Pancreas (tissue), 10 donors: ENCODE data around the gene IER3. TPM values are rescaled to one million over a fixed set of nuclear protein-coding genes. Genes with fewer than 3 reads are reported as not detected.
"Not testable (repeated sequence)": the region's sequence is repeated elsewhere in the genome, so short reads cannot be mapped to it uniquely, and the experiment has no call there.

Experiments
- ATAC-seq, 4 donors: fragments of 200-7000 bp; cut with Tn5 transposase; one replicate each; pipeline versions ENCODE4 v1.8.0 to v1.9.1; 2020; ENCODE audit warnings: mild to moderate bottlenecking in 4 of 4, moderate library complexity in 4 of 4
- DNase-seq, 6 donors: peaks; one replicate each; pipeline ENCODE4 v3.0.0-alpha.2; 2020
- FAIRE-seq: peaks from 2 replicates; lab custom pipeline; 2012; peaks lifted over from hg19 to GRCh38; lab: Jason Lieb, UNC
- H3K27ac ChIP-seq, 4 donors: fragments of 200-600 bp; sonication (generic); 1 replicate in 3 of 4; 2 replicates in 1 of 4; pipeline versions ENCODE4 v1.5.0 to v1.8.0; 2020
- H3K27me3 ChIP-seq, 4 donors: fragments of 200-600 bp; one replicate each; pipeline ENCODE4 v1.8.0; 2021
- H3K36me3 ChIP-seq, 3 donors: fragments of 200-600 bp; sonication (generic) in 1 of 3; one replicate each; pipeline versions ENCODE4 v1.5.0 to v1.8.0; 2020 to 2021
- H3K4me1 ChIP-seq, 3 donors: fragments of 200-600 bp; one replicate each; pipeline ENCODE4 v1.8.0; 2021
- H3K4me3 ChIP-seq, 4 donors: fragments of 200-600 bp; sonication (generic) in 2 of 4; one replicate each; pipeline versions ENCODE4 v1.5.0 to v1.8.0; 2020 to 2021
- H3K9me3 ChIP-seq, 4 donors: fragments of 200-600 bp; one replicate each; pipeline ENCODE4 v1.8.0; 2021
- CTCF ChIP-seq, 4 donors: fragments of 200-600 bp; sonication (generic) in 3 of 4; IDR thresholded peaks; one replicate each; pipeline versions ENCODE4 v1.5.0 to v1.8.0; 2021; ENCODE audit warnings: antibody characterized with exemption in 4 of 4
- WGBS, 2 donors: extraction: QIAGEN DNeasy Blood & Tissue Kit; methylation state at CpG; one replicate each; pipeline ENCODE4 v1.1.7; 2013; 5-methylcytosine and 5-hydroxymethylcytosine counted together
- intact Hi-C, 3 donors: fragments of 100-400 bp; cut with DNase I; formaldehyde crosslinking; loops; one replicate each; pipeline versions ENCODE4 v1.11.1 to v1.14.2; 2022
- polyA plus RNA-seq, 2 donors: library from polyadenylated mRNA; stranded (reverse); fragments of 200-250 nt; gene quantifications; one replicate each; pipeline ENCODE4 v1.2.3, GENCODE V29; 2013
- total RNA-seq, 6 donors: library from RNA; stranded (reverse); fragmentation: NEBNext Ultra II Directional in 4 of 6; extraction: Animal tissue kit (Norgen Biotek cat#: 25700) in 4 of 6; gene quantifications; one replicate each; pipeline versions ENCODE4 v1.2.1 to v1.2.4, GENCODE V29; 2021 to 2023
- donor health status: healthy with polysubstance abuse.
- donor health status: DM: no; HTN: no; CAD: no; lungs with moderate emphysema.
- donor health status: DM: no; HTN: no; CAD: no.
- donor health status: control.
- donor health status: control.
- donor health status: Bipolar disorder and iron deficiency.
- donor health status: DM: yes; HTN: yes; CAD: no.
- donor health status: DM: no; HTN: no; CAD: no.
- donor health status: DM: no; HTN: no; CAD: no.
- donor health status: DM: yes; HTN: yes; CAD: no.

The IER3 gene
- total and polyA plus RNA-seq, 8 donors: 23.0 to 174 (median 48.8) TPM

DNA sequence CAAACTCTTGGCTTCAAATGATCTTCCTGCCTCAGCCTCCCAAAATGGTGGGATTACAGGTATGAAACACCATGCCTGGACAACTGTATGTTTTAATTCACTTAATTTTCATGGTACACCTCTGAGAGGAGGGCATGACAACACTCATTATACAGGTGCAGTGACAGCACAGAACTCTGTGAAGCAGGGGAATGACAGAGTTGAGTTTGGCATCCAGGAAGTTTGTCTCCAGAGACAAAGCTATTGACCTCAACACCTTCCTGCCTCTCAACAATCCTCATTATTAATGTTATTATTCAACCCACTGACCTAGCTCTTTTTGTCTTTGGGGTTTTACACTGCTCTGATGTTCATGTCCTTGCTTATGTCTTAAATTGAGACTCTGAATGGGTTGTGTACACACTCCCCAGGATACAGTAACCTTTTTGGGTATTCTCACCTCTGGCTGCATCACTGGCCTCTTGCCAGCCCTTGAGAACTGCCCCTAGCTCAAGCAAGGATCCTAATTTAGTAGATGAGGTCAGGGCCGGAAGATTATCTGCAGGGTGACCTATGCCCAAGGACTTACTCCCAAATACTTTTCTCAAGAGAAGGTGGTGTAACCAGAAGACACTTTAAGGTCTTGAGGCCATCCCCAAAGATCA lies 13.0 kb upstream of the IER3 start:
- no peaks in the 10 kb centered on the region for H3K36me3 ChIP-seq
- intact Hi-C loops: no loop called here
- FAIRE-seq: no peak
- no peaks in the 10 kb centered on the region for H3K9me3 ChIP-seq
- H3K27me3 ChIP-seq: no peaks in the 10 kb centered on the region
- no peak for TF ChIP-seq CTCF (IDR thresholded peaks at IDR 0.05)
- no peak for DNase-seq
- ATAC-seq: no peak
- 62 to 65% methylated on average over 1 of the region's 1 CpG for WGBS, 2 donors
- H3K27ac ChIP-seq: peak overlapping the region in 2 of 4 donors; percentile 25 to 44
- peaks cover 0 to 3% (median 0%) of the 10 kb centered on the region in 3 donors for H3K4me1 ChIP-seq
- no peak overlapping the region for H3K4me3 ChIP-seq

- WGBS, 2 donors: 84 to 97% methylated on average over 7 of the region's 7 CpGs
- H3K9me3 ChIP-seq, H3K27ac ChIP-seq, ATAC-seq, DNase-seq, H3K4me3 ChIP-seq, H3K4me1 ChIP-seq, intact Hi-C loops, H3K27me3 ChIP-seq, FAIRE-seq, H3K36me3 ChIP-seq: not testable (repeated sequence)
Observed at GRCh38 chr6:30756405-30757003, 12.2 kb upstream of the IER3 start.

- Histone ChIP-seq H3K4me1 (peaks cover 12 to 27% (median 19%) of the 10 kb centered on the region in 3 donors), H3K4me3 (no peak overlapping the region), H3K36me3 (no peaks in the 10 kb centered on the region), H3K9me3 (no peaks in the 10 kb centered on the region), H3K27ac (no peak overlapping the region), H3K27me3 (no peaks in the 10 kb centered on the region)
- 92 to 96% methylated on average over 3 of the region's 3 CpGs for WGBS, 2 donors
- no peak for TF ChIP-seq CTCF (IDR thresholded peaks at IDR 0.05)
- intact Hi-C loops: no loop called here
- no peak for ATAC-seq
- DNase-seq: no peak
- FAIRE-seq: no peak
Observed at GRCh38 chr6:30754631-30755030, 10.3 kb upstream of the IER3 start.

DNA sequence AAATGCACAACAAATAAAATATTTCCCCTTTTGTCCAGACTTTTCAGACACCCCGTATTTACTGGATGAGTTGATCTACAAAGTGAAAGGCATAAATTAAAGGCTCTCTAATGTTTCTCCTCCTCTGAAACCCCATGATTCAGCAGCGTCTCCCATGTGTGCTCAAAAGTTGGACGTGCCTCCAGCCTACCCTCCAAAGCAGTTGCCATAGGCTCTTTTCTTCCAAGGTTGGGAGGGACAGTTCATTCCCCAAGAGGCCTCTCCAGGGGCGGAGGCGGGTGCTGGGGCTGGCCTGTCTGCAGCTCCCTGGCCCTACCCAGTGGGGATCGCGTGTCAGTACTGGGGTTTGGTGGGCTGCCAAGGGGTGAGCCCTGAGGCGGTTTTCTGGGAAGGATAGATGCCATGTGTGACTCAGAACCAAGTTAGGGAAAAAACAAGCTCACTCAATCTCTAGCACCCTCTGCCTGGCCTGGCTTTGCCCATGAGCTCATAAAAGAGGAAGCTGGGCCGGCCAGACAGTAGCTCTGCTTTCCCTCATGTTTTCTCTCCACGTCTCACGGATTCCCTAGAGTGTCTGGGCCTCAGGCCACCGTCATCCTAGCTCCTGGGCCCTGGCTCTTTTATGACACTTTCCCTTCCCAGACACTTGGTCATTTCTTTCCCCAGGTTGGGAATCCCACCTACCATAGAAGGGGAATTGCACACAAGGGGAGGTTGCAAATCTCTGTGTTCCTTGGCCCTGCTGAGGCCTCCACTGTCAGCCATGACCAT lies 8.0 kb upstream of the IER3 start:
- H3K4me1 ChIP-seq: peaks cover 35 to 47% (median 40%) of the 10 kb centered on the region in 3 donors
- no peak overlapping the region for H3K4me3 ChIP-seq
- TF ChIP-seq CTCF (IDR thresholded peaks at IDR 0.05): no peak
- intact Hi-C loops: no loop called here
- ATAC-seq (peak in 3 of 4 donors; percentile 41 to 68 (median 42)), DNase-seq (peak; percentile 54 to 86 (median 78)), FAIRE-seq (no peak)
- H3K36me3 ChIP-seq: no peaks in the 10 kb centered on the region
- H3K27me3 ChIP-seq: no peaks in the 10 kb centered on the region
- 66 to 70% methylated on average over 12 of the region's 12 CpGs for WGBS, 2 donors
- no peaks in the 10 kb centered on the region for H3K9me3 ChIP-seq
- peak overlapping the region; percentile 14 to 96 (median 84) for H3K27ac ChIP-seq

DNA sequence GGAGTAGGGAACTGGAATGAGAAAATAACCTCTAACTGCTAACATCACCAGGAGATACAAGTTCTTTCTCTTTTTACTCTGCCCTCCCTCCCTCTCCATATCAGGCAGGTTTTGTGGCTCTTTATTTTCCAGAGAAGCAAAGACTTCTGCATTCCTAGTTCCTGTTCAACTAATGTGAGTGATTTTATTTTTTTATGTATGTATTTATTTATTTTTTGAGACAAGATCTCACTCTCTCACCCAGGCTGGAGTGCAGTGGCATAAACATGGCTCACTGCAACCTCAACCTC lies 6.0 kb upstream of the IER3 start:
- H3K9me3 ChIP-seq: no peaks in the 10 kb centered on the region
- FAIRE-seq (no peak), DNase-seq (no peak), ATAC-seq (peak in 3 of 4 donors; percentile 7 to 21 (median 10))
- H3K4me1 ChIP-seq: peaks cover 43 to 51% (median 45%) of the 10 kb centered on the region in 3 donors
- H3K27ac ChIP-seq: peak overlapping the region; percentile 82 to 96 (median 89)
- no peak overlapping the region for H3K4me3 ChIP-seq
- TF ChIP-seq CTCF (IDR thresholded peaks at IDR 0.05): no peak
- H3K27me3 ChIP-seq: no peaks in the 10 kb centered on the region
- intact Hi-C loops: no loop called here
- H3K36me3 ChIP-seq: no peaks in the 10 kb centered on the region
